Activated naive CD4-positive, alpha-beta T cell treated with Interleukin-2 at 50 U/mL for 16 hours (primary cell): ENCODE data around the gene PEX14.

Experiments used
- DNase-seq: peaks from one replicate; pipeline ENCODE4 v3.0.0-alpha.2; 2020

PEX14 gene

GRCh38 chr1:10549904-10550664 lies 75.3 kb downstream of the PEX14 start:
- DNase-seq, result no peak

GRCh38 chr1:10553118-10553517 lies 78.4 kb downstream of the PEX14 start:
- DNase-seq, result no peak

- DNase-seq, result no peak
Measured at GRCh38 chr1:10555635-10556429, 81.1 kb downstream of the PEX14 start.

GRCh38 chr1:10556430-10557005 lies 81.8 kb downstream of the PEX14 start:
- no peak for DNase-seq

GRCh38 chr1:10557714-10558113 lies 83.0 kb downstream of the PEX14 start:
- no peak for DNase-seq

DNA sequence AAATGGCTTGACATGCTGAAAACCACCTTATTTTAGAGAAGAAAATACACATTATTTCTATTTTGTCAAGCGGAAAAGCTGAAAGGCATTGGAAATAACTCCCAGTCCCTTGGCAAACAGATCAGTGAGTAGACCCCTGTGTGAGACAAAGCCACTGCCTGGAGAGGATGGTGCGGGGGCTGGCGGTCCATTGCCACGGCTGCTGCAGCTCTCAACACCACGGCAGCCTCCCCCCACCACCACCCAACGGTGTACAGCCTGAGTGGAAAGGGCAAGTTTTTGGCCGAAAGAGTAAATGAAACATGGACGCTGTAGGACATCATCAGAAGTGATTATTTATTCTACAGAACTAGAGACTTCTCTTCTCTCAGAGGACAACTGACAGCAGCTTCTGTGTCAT lies 84.6 kb downstream of the PEX14 start:
- no peak for DNase-seq

GRCh38 chr1:10561497-10561896 lies 86.7 kb downstream of the PEX14 start:
- no peak for DNase-seq

DNA sequence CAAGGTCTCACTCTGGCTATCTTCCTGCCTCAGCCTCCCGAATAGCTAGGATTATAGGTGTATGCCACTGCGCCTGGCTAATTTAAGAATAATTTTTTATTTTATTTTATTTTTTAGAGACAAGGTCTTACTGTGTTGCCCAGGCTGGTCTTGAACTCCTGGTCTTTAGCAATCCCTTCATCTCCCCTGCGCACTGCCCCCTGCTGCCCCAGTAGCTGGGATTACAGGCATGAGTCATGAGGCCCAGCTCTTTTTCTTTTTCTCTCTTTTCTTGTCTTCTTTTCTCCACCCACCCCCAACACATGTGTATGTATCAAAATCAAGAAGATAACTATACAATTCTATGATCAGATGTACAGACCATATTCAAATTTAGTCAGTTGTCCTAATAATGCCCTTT lies 87.2 kb downstream of the PEX14 start:
- peak; percentile 9 for DNase-seq

GRCh38 chr1:10564063-10564462 lies 89.3 kb downstream of the PEX14 start:
- no peak for DNase-seq

DNA sequence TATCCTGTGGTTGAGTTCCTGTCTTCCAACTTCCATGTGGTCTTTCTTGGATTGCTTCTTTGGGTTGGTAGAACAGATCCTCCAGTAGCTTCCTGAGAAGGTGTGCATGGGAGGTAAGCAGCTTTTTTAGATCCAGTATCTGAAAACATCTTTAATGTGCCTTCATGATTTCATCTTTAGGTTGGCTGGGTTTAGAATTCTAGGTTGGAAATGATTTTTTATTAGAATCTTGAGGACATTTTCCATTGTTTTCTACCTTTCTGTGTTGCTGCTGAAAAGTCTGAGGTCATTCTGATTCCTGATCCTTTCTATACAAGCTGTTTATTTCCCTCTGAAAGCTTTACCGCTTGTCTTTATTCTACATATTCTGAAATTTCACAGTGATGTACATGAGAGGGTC lies 94.8 kb downstream of the PEX14 start:
- no peak for DNase-seq

- DNase-seq, result no peak
Measured at GRCh38 chr1:10575616-10576015, 100.9 kb downstream of the PEX14 start.

DNA sequence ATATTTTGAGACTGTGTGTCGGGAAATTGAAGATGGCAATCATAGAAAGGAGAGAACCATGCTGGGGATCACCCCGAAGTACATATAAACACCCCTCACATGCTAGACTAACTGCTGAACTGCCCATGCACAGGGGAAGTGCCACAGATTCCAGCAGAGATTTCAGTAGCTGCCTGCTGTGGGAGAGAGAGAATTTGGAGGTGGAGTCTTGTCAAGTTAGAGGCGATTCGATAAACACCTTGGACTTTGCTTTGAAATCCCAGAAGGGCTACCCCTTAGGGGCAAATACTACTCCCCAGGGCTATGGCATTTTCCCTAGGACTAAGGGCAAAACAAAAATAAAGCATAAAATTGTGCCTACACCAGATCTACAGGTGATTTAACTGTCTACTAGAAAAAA lies 103.3 kb downstream of the PEX14 start:
- no peak for DNase-seq

GRCh38 chr1:10583641-10584040 lies 108.9 kb downstream of the PEX14 start:
- no peak for DNase-seq

DNA sequence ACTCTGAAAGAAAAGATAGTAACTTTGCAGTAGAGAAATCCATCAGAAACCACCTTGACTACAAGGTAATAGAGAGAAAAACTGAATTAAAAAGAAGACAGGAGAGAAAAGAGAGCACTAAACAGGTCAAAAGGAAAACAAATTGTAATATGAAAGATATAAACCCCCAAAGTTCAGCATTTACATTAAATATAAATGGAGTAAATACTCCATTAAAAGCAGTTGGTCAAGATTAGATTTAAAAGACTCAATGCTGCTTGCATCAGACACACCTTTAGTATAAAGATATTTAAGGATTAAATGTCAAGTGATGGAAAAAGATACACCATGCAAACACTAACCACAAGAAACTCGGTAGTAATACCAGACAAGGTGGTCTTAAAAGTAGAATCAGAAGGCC lies 110.5 kb downstream of the PEX14 start:
- DNase-seq, result no peak

- DNase-seq, result no peak
Measured at GRCh38 chr1:10586125-10586524, 111.4 kb downstream of the PEX14 start.

GRCh38 chr1:10588640-10589039 lies 113.9 kb downstream of the PEX14 start:
- no peak for DNase-seq

DNA sequence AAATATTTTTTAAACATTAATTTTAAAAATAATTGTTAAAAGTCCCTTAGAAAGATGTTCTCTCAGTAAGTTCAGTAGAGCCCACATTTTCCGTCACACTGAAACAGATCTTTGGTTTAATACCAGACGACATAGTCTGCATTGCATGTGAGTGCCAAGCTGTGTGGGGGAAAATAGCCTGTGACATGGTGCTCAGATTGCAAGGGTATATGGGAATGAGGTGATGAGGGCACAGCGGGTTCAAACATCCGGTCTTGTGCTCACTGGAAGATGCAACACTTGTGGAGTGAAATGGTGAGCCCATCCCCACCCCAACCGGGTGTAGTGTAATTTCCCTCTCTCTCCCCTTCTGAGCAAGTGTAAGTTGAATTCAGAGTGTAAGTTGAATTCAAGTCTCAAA lies 114.3 kb downstream of the PEX14 start:
- DNase-seq, result no peak

GRCh38 chr1:10591010-10591409 lies 116.3 kb downstream of the PEX14 start:
- no peak for DNase-seq

GRCh38 chr1:10592373-10592772 lies 117.6 kb downstream of the PEX14 start:
- no peak for DNase-seq

GRCh38 chr1:10593750-10594149 lies 119.0 kb downstream of the PEX14 start:
- no peak for DNase-seq

- no peak for DNase-seq
Measured at GRCh38 chr1:10594595-10595223, 120.0 kb downstream of the PEX14 start.

DNA sequence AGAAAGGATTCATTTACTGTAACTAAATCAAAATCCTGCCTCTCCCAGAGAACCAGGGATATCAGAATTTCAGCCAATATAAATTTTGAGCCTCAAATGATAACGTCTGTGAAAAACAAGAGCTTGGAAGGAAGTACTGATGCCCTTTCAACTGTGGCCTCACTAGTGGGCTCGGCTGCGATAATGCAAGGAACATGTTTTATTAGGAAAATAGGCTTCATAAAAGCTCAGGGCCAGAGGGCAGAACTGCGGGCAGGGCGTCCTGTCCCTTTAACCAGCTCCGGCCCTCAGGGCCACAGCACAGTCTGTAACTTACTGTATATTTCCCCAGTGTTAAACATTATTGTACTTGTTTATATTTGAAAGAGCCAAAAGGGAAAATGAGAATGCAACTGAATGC lies 122.0 kb downstream of the PEX14 start:
- no peak for DNase-seq
